ENCODE results near the gene C4orf50. TPM values are rescaled to one million over a fixed set of nuclear protein-coding genes. Genes with fewer than 3 reads are reported as not detected.

The C4orf50 gene
- total and polyA plus RNA-seq, 2 of the 4 experiments (the other 2 are of a cell fraction): not detected

GRCh38 chr4:5955201-5955821 is 62.9 kb downstream of the C4orf50 start:
- ChIA-PET POLR2A (ENCODE audit: unreplicated experiment) (no interaction called here), CTCF (no interaction called here)
- Histone ChIP-seq H3K4ac (ENCODE audit: low read depth, low read length) (no peak overlapping the region), H2AFZ (replicated peaks; ENCODE audit: low read length, poor library complexity) (no peak overlapping the region), H3K27me3 (ENCODE audit: control insufficient read depth, insufficient read depth, low read length) (peaks cover 7% of the 10 kb centered on the region; the same call in 1 of the 2 replicates), H3K4me3 (ENCODE audit: insufficient read depth, low read depth, low read length) (no peak overlapping the region), H3K23ac (ENCODE audit: low read depth, low read length) (no peak overlapping the region), H3K14ac (replicated peaks; ENCODE audit: low read depth, low read length) (no peak overlapping the region), H3K9me1 (ENCODE audit: insufficient read depth, low read length) (no peaks in the 10 kb centered on the region), H3K18ac (ENCODE audit: low read depth, low read length) (no peak overlapping the region), H2BK20ac (ENCODE audit: low read depth, low read length) (no peak overlapping the region), H3K79me1 (ENCODE audit: low read depth in 1 of 2, low read length in 2 of 2) (no peaks in the 10 kb centered on the region), H3K36me3 (ENCODE audit: control insufficient read depth, insufficient read depth, low read length) (no peaks in the 10 kb centered on the region), H4K5ac (ENCODE audit: low read depth, low read length) (no peak overlapping the region), H3K4me1 (ENCODE audit: control insufficient read depth, insufficient read depth, low read length) (no peaks in the 10 kb centered on the region), H3K56ac (ENCODE audit: extremely low read depth, insufficient read depth, low read length) (no peak overlapping the region), H3K9me3 (ENCODE audit: control insufficient read depth, insufficient read depth, low read length) (no peaks in the 10 kb centered on the region), H4K20me1 (ENCODE audit: insufficient read depth, low read length) (no peaks in the 10 kb centered on the region), H3K9ac (ENCODE audit: low read depth, low read length) (no peak overlapping the region), H4K91ac (ENCODE audit: insufficient read depth, low read depth, low read length) (no peak overlapping the region), H3K4me2 (ENCODE audit: low read depth, low read length) (no peak overlapping the region), H2BK120ac (ENCODE audit: low read depth, low read length) (no peak overlapping the region), H4K8ac (ENCODE audit: low read depth in 2 of 2, low read length in 2 of 2) (no peak overlapping the region), H2AK9ac (replicated peaks; ENCODE audit: low read depth, low read length, poor library complexity) (no peak overlapping the region), H3K27ac (ENCODE audit: insufficient read depth, low read length) (no peak overlapping the region), H2BK15ac (ENCODE audit: low read depth, low read length) (no peak overlapping the region), H2AK5ac (ENCODE audit: low read depth, low read length) (no peak overlapping the region), H2BK5ac (ENCODE audit: low read depth, low read length, poor library complexity, severe bottlenecking) (no peak overlapping the region)
- in situ Hi-C loops (cut with MboI; ENCODE audit: low sequenced_read_pairs): no loop called here
- TF ChIP-seq SMC3 (IDR thresholded peaks at IDR 0.05; ENCODE audit: low read depth, low read length): no peak
- DNase-seq (no peak), ATAC-seq (ENCODE audit: low read depth) (no peak)
- intact Hi-C loops (cut with micrococcal nuclease): no loop called here
- BruUV-seq (replicated peaks): no TSS peak
- dilution Hi-C loops (cut with HindIII; ENCODE audit: low sequenced_read_pairs, unreplicated experiment): no loop called here
- WGBS, 2 experiments (ENCODE audit: extremely low coverage in 2 of 2, insufficient read length in 1 of 2): 40% methylated on average over 5 of the region's 18 CpGs; no CpG with 5 or more reads in 1 of the 2 experiments

Measured in IMR-90 (cell line).